Panc1 (cell line): ENCODE results near the gene ELANE. TPM values are rescaled to one million over a fixed set of nuclear protein-coding genes. Genes with fewer than 3 reads are reported as not detected.

Experiments
- ATAC-seq: fragments of 200-7000 bp; cut with Tn5 transposase; 2 replicates; pipeline ENCODE4 v1.9.1; 2020; ENCODE audit warnings: mild to moderate bottlenecking, moderate library complexity
- BruUV-seq: library from RNA; stranded (reverse); fragments of 400-500 nt; replicated peaks from 2 replicates; lab custom pipeline; 2021; lab: Mats Ljungman, UMichigan
- CTCF ChIA-PET: fragments of 300-600 bp; sonication (Branson Sonifier 250); formaldehyde crosslinking; loops from one replicate; lab custom pipeline; 2022; ENCODE audit warnings: antibody characterized with exemption; lab: Charles Lee
- POLR2A ChIA-PET: fragments of 300-600 bp; sonication (Branson Sonifier 250); formaldehyde crosslinking; loops from one replicate; lab custom pipeline; 2022; ENCODE audit warnings: antibody characterized with exemption; lab: Charles Lee
- DNase-seq: peaks from one replicate; pipeline ENCODE4 v3.0.0-alpha.2; 2010; ENCODE audit warnings: low read depth, low spot score
- H3K27ac ChIP-seq: 2 replicates; pipeline ENCODE4 v1.5.1; 2011; ENCODE audit warnings: mild to moderate bottlenecking, low read length, inconsistent platforms
- H3K27me3 ChIP-seq: fragments of 200-500 bp; sonication (Bioruptor generic); 2 replicates; pipeline ENCODE4 v1.6.0; 2014; ENCODE audit warnings: low read length, inconsistent platforms; ENCODE audit not compliant: control insufficient read depth, insufficient read depth
- H3K36me3 ChIP-seq: fragments of 200-500 bp; sonication (Bioruptor generic); 2 replicates; pipeline ENCODE4 v1.5.1; 2014; ENCODE audit warnings: inconsistent platforms, mild to moderate bottlenecking, low read length, moderate library complexity; ENCODE audit not compliant: control insufficient read depth, insufficient read depth
- H3K4me1 ChIP-seq: 2 replicates; pipeline ENCODE4 v1.5.1; 2011; ENCODE audit warnings: inconsistent platforms, mild to moderate bottlenecking, low read length, moderate library complexity; ENCODE audit not compliant: control insufficient read depth, insufficient read depth
- H3K4me3 ChIP-seq, 2 experiments: 2 replicates each; pipeline ENCODE4 v1.5.1; 2011 to 2012; ENCODE audit warnings: low read depth in 2 of 2, low read length in 2 of 2, mild to moderate bottlenecking in 2 of 2, inconsistent platforms in 1 of 2, moderate library complexity in 1 of 2
- H3K9me3 ChIP-seq: fragments of 200-500 bp; sonication (Bioruptor generic); 2 replicates; pipeline ENCODE4 v1.5.1; 2014; ENCODE audit warnings: low read depth, mild to moderate bottlenecking, inconsistent platforms, low read length, moderate library complexity; ENCODE audit not compliant: control insufficient read depth, insufficient read depth
- POLR2AphosphoS5 ChIP-seq: IDR thresholded peaks from 2 replicates; pipeline ENCODE4 v1.6.1; 2012; ENCODE audit warnings: mild to moderate bottlenecking, low read depth, low read length, moderate library complexity
- SIN3A ChIP-seq: IDR thresholded peaks from 2 replicates; pipeline ENCODE4 v1.6.1; 2012; ENCODE audit warnings: low read depth, mild to moderate bottlenecking, low read length, moderate library complexity, borderline replicate concordance; ENCODE audit not compliant: insufficient read depth
- TCF7L2 ChIP-seq: IDR thresholded peaks from 2 replicates; pipeline ENCODE4 v1.6.1; 2011; ENCODE audit warnings: mild to moderate bottlenecking, low read depth, low read length, inconsistent platforms
- in situ Hi-C: cut with HindIII; loops from 2 replicates; pipeline ENCODE4 v1.10.0; 2016; ENCODE audit warnings: low sequenced_read_pairs, low pct_unique_long_range_greater_than_20kb
- intact Hi-C: fragments of 100-400 bp; cut with micrococcal nuclease; formaldehyde crosslinking; loops from one replicate; pipeline ENCODE4 v1.10.0; 2022; ENCODE audit not compliant: unreplicated experiment
- total RNA-seq: library from RNA; stranded (reverse); gene quantifications from one replicate; pipeline ENCODE4 v1.2.1, GENCODE V29; 2021; ENCODE audit not compliant: unreplicated experiment
- TF ChIP-seq, protein P1 (sequence below), 2 experiments: IDR thresholded peaks; 2 replicates each; pipeline ENCODE4 v1.6.1; 2011 to 2012; ENCODE audit warnings: low read depth in 2 of 2, control low read depth in 1 of 2, low read length in 1 of 2, mild to moderate bottlenecking in 1 of 2, moderate library complexity in 1 of 2; ENCODE audit not compliant: insufficient read depth in 1 of 2
- TF ChIP-seq, protein P2 (sequence below): fragments of 450-650 bp; IDR thresholded peaks from 2 replicates; pipeline ENCODE4 v1.5.1; 2017; ENCODE audit warnings: mild to moderate bottlenecking

The ELANE gene
- total RNA-seq, 1 experiment from 2014 or later = 0.57 TPM

DNA sequence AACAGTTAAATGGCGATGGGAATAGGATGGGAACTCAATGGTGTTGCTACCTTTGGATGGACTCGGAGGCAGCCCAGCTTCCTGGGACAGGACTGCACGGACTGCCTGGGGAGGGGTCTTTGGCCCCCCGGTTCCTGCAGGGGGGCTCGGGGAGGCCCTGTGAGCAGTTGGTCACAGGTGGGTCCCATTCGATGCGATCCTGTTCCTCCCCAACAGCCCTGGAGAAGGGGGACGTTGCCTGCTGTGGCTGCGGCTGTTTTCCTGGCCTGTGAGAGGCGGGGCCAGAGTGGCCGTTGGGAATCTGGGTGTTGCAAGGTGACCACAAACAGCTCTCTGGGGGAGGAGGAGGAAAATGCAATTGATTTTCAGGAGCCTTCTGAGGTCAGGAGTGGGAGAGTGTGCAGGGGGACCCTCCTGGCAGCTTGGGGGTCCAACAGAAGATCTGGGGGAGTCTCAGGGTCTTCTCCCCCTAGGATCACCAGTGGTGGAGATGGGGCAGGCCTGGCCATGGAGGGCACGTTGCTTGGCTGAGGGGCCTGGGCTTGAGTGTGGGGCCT lies 28.5 kb upstream of the ELANE start:
- CTCF ChIA-PET = no interaction called here
- ATAC-seq (peak; percentile 79), DNase-seq (no peak)
- H3K4me3 ChIP-seq = peak overlapping the region in 1 of 2 experiments; percentile 15; a peak in 1 of 4 replicates
- H3K27me3 ChIP-seq = no peaks in the 10 kb centered on the region
- H3K27ac ChIP-seq = peak overlapping the region; percentile 90
- POLR2A ChIA-PET = no interaction called here
- no peaks in the 10 kb centered on the region for H3K36me3 ChIP-seq
- TF ChIP-seq, protein P1, sequence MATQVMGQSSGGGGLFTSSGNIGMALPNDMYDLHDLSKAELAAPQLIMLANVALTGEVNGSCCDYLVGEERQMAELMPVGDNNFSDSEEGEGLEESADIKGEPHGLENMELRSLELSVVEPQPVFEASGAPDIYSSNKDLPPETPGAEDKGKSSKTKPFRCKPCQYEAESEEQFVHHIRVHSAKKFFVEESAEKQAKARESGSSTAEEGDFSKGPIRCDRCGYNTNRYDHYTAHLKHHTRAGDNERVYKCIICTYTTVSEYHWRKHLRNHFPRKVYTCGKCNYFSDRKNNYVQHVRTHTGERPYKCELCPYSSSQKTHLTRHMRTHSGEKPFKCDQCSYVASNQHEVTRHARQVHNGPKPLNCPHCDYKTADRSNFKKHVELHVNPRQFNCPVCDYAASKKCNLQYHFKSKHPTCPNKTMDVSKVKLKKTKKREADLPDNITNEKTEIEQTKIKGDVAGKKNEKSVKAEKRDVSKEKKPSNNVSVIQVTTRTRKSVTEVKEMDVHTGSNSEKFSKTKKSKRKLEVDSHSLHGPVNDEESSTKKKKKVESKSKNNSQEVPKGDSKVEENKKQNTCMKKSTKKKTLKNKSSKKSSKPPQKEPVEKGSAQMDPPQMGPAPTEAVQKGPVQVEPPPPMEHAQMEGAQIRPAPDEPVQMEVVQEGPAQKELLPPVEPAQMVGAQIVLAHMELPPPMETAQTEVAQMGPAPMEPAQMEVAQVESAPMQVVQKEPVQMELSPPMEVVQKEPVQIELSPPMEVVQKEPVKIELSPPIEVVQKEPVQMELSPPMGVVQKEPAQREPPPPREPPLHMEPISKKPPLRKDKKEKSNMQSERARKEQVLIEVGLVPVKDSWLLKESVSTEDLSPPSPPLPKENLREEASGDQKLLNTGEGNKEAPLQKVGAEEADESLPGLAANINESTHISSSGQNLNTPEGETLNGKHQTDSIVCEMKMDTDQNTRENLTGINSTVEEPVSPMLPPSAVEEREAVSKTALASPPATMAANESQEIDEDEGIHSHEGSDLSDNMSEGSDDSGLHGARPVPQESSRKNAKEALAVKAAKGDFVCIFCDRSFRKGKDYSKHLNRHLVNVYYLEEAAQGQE (IDR thresholded peaks at IDR 0.05; ENCODE audit: insufficient read depth in 1 of 2, low read depth in 2 of 2, low read length in 1 of 2) = no peak
- 0 out of 2 replicates have a peak, but pooled peaks have one; percentile 21 for TF ChIP-seq POLR2AphosphoS5
- peaks cover 10% of the 10 kb centered on the region for H3K4me1 ChIP-seq
- in situ Hi-C loops (no loop called here), intact Hi-C loops (no loop called here)
- no peaks in the 10 kb centered on the region for H3K9me3 ChIP-seq
- BruUV-seq = TSS peak; percentile 97

DNA sequence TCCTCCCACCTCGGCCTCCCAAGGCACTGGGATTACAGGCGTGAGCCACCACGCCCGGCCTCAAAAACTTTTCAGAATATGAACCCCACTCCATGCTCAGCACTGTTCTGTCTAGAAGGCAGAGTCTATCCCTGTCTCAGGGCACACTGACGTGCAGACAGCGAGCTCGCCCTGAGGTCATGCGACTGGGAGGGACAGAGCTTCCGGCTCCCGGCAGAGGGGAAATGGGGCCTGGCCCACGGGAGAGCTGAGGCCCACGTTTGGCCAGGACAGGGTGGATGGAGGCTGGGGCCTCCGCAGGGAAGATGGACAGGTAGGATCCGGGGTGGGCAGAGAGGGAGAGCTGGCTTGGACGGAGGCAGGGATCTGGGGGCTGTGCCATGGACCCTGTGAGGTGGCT lies 27.2 kb upstream of the ELANE start:
- TF ChIP-seq POLR2AphosphoS5 = no peak
- TF ChIP-seq, protein P1 (IDR thresholded peaks at IDR 0.05; ENCODE audit: insufficient read depth in 1 of 2, low read depth in 2 of 2, low read length in 1 of 2) = no peak
- intact Hi-C loops = no loop called here
- H3K9me3 ChIP-seq = no peaks in the 10 kb centered on the region
- no peak overlapping the region for H3K4me3 ChIP-seq
- ChIA-PET CTCF (no interaction called here), POLR2A (no interaction called here)
- in situ Hi-C loops = no loop called here
- H3K4me1 ChIP-seq = peaks cover 10% of the 10 kb centered on the region
- H3K27me3 ChIP-seq = no peaks in the 10 kb centered on the region
- no peak for ATAC-seq
- no peak for DNase-seq
- peak overlapping the region; percentile 66; the same call in 1 of the 2 replicates for H3K27ac ChIP-seq
- no TSS peak for BruUV-seq
- H3K36me3 ChIP-seq = no peaks in the 10 kb centered on the region

DNA sequence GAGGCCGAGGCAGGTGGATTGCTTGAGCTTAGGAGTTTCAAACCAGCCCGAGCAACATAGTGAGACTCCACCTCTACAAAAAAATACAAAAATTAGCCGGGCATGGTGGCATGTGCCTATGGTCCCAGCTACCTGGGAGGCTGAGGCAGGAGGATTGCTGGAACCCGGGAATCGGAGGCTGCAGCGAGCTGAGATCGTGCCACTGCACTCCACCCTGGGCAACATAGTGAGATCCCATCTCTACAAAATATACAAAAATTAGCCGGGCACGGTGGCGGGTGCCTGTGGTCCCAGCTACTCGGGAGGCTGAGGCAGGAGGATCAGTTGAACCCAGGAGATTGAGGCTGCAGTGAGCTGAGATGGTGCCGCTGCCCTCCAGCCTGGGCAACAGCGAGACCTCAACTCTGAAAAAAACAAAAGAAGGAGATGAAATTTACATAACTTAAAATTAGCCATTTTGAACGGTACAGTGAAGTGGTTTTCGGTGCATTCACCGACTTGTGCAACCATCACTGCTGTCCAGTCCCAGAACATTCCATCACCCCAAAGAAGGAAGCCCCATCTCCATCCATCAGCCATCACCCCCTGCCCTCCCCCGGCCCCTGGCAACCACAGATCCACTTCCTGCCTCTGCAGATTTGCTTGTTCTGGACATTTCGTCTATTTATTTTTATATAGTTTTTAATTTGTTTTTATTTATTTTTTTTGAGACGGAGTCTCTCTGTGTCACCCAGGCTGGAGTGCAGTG lies 26.0 kb upstream of the ELANE start:
- TF ChIP-seq SIN3A = no peak
- TF ChIP-seq TCF7L2 = no peak
- TF ChIP-seq, protein P1 (IDR thresholded peaks at IDR 0.05; ENCODE audit: insufficient read depth in 1 of 2, low read depth in 2 of 2, low read length in 1 of 2) = no peak
- TF ChIP-seq POLR2AphosphoS5 = no peak
- TF ChIP-seq, protein P2, sequence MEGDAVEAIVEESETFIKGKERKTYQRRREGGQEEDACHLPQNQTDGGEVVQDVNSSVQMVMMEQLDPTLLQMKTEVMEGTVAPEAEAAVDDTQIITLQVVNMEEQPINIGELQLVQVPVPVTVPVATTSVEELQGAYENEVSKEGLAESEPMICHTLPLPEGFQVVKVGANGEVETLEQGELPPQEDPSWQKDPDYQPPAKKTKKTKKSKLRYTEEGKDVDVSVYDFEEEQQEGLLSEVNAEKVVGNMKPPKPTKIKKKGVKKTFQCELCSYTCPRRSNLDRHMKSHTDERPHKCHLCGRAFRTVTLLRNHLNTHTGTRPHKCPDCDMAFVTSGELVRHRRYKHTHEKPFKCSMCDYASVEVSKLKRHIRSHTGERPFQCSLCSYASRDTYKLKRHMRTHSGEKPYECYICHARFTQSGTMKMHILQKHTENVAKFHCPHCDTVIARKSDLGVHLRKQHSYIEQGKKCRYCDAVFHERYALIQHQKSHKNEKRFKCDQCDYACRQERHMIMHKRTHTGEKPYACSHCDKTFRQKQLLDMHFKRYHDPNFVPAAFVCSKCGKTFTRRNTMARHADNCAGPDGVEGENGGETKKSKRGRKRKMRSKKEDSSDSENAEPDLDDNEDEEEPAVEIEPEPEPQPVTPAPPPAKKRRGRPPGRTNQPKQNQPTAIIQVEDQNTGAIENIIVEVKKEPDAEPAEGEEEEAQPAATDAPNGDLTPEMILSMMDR = no peak
- Histone ChIP-seq H3K4me1 (peaks cover 10% of the 10 kb centered on the region), H3K27me3 (no peaks in the 10 kb centered on the region), H3K4me3 (no peak overlapping the region), H3K36me3 (no peaks in the 10 kb centered on the region), H3K27ac (no peak overlapping the region), H3K9me3 (no peaks in the 10 kb centered on the region)
- intact Hi-C loops = no loop called here
- ATAC-seq = no peak
- no peak for DNase-seq
- ChIA-PET CTCF (no interaction called here), POLR2A (interaction anchor here (0.6 kb wide), 1 partner anchor 16 kb away, joined by 4 read pairs; no protein-coding TSS in a partner anchor)
- in situ Hi-C loops = no loop called here
- no TSS peak for BruUV-seq
